Fibroblast of upper back skin (primary cell): ENCODE measurements around the gene DNAJB8.

Experiments
- DNase-seq: peaks from one replicate; pipeline ENCODE4 v3.0.0-alpha.2; 2013

DNAJB8 gene

DNA sequence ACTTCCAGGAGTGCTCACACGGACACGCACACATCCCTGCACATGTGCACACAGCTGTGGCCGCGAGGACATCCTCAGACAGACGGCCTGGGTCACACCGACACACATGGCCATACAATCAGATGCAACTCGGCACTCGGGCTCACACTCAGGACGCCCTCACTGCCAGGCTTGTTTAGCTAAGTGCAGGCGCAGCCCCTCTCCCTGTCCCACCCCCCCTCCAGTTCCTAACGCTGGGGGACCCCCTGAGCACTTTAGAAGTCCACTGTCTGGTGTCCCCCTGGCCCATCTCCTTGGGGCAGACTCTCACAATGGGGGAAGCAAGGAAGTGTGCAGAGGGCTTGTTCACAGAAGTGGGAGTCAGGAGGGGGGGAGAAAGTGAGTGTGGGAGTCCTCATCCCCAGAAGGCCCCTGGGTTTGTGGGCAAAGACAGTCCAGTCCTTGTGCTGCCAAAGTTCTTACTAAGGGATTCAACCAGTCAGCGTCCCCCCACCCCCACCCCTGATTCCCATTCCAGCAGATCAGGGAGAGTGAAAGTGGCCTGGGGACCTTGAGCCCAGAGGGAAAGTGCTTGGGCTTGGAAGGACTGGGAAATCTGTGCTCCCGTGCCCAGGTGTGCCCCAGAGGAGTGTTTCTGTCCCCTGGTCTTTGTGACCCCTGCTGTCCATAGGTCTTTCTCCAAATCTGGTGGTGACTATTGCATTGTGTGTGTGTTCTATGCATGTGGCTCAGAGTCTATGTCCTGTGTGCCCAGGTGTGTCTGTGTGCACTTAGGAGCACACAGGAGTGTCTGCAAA is 27.1 kb upstream of the DNAJB8 start:
- no peak for DNase-seq

DNA sequence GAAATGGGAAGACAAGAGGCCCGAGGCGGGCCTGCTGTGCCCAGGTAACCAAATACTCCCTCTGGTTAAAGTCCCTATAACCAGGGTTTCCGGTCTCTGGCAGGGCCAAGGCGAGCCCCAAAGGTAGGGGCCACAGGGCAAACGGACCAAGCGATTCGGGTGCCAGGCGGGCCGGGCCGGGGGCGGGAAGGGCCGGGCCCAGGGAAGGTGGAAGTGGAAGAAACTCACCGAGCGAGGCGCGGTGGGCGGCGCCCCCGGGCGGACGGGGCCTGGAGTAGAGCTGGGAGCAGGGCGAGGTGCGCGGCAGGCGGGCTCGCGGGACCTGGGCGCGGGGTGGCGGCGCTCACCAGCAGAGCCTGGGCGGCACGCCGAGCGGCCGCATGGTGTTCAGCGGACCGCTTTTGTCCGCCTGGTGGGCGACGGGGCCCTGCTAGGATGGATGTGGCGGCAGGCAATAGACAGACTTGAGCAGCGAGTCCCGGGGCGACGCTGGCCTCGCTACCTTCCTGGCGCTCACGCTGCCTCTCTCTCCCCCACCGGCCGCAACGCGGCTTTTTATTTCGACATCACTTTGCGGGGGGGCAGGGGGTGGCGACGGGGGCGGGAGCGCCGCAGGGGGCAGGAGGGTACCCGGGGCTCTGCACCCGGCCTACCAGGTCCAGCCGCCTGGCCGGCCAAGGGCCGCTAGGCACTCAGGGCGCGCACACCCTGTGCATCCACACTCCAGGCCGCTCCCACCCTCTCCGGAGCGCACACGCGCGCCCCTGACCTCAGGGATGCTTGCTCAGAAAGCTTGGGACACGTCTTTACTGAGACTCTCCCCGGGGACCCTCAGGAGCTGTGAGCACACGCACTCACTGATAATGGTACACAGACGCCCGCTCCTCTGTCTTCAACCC is 26.2 kb upstream of the DNAJB8 start, which contains the start of gene GATA2:
Gene GATA2, minus strand, starts transcription at position 531 of the 899 bp plus-strand sequence. CDS start 6,170 bp downstream, outside the sequence.
- DNase-seq = no peak

DNA sequence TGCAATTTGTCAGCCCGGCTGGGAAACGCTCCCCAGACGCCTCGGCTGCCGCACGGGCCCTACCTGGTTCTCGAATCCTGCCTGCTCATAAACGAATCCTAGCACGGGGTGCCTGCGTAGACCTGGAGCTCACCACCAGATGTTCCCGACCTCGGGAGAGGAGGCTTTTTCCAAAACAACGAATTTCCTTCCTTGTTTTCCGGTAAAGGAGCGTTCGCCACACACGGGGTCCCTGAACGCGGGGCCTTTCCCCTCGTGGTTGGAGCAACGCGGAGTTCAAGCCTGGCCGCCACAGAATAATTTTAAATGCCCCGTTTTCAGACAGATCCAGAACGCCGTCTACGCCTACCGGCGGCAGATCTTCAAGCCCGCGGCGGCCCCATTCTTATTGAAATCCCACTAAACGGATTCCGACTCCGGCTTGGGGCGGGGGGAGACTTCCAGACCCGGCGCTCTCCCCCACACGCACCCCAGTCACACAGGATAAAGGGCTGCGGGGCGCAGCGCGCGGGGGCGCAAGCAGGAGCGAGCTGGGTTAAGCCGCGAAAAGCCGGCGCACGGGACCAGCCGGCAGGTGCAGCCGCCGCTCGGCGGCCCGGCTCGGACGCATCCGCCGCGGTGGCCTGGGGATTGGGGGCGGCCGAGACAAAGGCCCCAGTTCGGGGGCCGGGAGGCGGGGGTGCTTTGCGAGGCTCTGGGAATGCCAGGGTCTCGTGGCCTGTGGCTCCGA is 25.4 kb upstream of the DNAJB8 start:
- DNase-seq = no peak

DNA sequence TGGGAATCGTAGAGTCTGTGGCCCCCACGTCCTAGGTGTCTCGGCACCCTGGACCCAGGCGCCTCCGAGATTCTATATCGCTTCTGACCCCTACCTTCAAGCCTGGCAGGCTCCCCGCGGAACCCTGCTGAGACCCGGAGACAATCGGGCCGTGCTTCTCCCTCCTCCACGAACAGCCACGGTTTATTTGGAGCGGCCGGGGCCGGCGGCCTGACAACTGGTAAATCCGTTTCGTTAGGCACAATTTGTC is 24.9 kb upstream of the DNAJB8 start:
- no peak for DNase-seq

DNA sequence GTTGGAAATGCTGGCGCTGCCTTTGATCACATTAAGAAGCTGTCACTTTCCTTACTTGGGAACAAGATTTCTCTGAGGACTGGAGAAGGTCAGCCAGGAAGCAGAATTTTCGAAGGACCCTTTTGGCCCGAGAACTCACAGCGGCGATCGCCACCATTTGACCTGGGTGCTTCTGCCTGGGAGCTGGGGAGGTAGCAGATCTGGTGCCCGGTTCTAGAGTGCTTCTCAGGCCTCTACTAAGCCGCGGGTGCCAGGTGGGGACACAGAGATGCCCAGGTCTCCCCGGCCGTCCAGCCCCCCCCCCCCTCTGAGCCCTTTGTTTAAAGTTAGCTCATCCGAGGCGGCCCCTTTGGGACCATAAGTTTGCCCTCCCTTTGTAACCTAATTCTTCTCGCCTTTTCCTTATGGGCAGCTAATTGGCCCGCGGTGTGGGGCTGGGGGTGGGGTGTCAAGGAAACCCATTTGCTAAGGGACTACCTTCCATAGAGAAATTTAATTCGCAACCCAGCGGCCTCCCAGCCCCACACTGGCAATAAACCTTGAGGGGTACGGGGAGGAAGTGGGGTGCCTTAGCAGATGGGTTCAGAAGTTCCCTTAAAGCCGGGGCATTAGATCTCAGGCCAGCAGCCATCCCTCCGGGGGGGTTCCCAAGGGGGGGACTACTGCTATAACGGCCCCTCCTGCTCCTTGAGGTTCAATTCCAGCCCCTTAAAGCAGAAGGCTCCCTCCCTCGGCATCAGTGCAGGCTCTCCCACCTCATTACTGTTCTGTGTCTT is 24.4 kb upstream of the DNAJB8 start:
- DNase-seq = no peak

DNA sequence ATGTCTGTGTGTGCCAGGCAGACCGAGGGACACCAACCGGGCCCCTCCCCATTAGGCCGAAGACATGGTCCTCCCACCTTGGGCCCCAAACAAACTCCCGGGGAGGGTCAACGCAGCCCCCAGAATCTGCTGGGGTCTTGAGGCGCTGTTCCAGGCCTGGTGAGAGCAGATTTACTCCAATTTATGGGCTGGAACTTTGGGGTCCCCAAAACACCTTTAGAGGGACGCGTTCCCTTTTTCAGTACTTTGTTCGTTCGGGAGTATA is 23.9 kb upstream of the DNAJB8 start:
- DNase-seq = no peak

DNA sequence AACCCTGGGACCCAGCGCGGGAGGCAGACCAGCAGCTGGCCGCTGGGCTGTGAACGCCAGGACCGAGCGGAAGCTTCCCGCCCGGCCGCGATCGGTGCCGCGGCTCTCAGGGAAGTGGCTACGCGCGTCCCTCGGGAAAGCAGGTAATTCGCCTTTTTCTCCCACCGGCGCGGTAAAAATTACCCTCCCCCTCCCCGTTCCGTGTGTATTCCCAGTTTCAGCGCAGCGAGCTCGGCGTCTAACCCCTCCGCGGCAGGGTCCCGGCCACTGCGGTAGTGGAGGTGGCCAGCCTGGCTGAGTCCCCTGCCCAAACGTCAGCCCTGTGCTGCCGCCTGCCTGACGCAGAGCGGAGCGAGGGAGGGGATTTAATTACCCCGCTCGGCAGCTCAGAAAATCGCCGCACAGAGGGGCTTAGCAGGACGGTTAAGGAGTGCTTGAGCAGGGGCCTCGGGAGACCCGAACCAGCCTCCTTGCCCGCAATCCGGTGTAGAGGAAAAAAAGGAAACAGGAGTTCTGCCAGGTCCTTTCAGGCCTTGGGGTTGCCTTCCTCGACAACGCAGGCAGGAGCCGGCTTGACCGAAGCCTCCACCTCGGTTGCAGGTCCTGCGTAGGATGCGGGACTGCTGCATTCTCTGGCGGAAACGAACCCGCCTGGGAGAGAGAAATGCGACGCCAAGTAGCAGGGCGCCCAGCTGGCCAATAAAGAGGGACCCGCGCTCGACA is 23.4 kb upstream of the DNAJB8 start:
- no peak for DNase-seq

DNA sequence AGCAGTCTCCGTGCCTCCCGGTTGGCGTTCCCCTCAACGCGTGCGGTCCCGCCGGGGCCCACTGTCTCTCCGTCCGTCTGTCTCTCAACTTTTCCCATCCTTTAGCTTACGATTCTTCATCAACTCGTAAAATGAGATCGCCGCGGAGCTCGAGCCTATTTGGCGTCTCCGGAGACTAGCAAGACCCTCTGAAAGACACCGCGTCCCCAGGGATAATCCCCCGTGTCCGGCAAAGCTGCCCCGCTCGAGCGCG is 22.9 kb upstream of the DNAJB8 start:
- no peak for DNase-seq

DNA sequence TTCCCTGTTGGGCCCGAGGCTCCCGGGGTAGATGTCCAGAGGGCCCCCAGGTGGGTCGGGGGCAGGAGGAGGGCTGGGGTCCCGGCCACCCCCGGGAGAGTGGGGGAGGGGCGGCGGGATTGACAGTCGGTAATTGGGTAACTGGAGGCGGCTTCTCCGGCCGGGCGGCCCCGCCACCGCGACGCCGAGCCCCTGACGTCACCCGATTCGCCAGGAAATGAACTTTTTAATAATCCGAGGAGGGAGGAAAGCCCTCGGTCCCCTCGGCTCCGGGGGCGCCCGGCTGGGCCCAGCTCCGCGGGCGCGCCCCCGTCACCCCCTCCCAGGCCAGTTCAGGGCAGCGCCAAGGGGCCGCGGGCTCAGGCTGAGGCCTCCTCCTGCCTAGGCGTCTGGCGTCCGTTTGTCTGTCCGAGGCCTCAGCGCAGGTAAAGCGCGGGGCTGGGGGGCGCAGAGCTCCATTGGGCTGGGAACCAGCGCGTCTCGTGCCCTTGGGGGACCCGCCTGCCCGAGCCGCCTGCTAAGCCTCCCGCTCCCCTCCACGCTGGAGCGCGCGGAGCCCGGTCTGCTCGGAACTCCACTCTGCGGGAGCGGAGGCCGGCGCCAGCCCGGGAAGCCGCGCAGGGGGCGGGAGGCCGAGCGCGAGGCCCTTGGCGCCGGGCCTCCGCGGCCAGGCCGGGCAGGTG is 22.4 kb upstream of the DNAJB8 start:
- no peak for DNase-seq

DNA sequence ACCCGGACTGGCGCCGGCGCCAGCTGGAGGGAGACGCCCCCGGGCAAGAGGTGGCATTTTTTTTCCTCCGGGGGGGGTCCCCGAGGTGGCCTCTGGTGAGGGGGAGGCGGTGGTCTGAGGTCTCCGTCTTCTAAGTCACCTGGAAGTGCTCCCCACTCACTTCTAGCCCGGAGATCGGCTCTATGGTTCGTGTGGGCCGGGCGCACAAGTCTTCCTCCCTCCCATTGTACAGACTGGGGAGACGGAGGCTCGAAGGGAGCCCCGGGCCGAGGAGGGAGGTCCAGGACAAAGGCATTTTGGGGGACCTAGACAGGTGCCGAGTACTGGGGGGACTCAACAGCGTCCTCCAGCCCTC is 21.9 kb upstream of the DNAJB8 start:
- DNase-seq = no peak

DNA sequence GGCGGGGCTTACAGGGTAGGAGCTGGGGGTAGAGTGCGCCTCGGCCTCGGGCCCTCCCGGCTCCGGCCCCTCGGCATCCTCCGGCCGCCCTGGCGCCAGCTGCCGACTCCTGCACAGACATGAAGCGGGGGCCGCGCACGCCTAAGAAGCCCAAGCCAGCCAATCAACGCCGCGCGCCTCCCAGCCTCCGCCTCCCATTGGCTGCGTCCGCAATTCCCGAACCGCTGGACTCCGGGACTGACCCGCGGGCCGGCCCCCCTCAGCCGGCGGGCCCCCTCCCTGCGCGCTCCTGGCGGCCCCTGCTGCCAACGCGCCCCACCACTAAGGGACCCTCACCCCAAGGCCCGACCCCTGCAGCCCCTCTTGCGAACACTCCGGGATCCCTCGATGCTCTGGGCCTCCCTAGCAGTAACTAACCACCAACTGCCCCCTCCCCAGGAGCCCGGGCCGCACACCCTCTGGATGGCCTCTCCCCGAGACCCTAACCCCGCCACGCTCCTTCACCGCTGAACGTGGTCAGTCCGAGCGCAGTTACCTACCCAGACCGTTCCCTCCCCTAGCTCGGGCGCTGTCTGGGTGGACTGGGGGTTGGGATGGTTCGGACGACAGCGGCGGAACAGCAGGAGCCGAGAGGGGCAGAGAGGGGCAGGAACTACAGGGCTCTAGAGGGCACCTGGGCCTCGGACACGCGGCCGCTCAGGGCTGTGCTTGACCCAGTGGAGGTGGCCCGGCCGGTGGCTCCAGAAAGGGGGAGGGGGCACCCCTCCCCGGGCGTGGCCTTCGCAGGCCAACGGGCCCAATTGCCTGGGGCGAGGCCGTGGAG is 21.3 kb upstream of the DNAJB8 start:
- peak; percentile 87 for DNase-seq

DNA sequence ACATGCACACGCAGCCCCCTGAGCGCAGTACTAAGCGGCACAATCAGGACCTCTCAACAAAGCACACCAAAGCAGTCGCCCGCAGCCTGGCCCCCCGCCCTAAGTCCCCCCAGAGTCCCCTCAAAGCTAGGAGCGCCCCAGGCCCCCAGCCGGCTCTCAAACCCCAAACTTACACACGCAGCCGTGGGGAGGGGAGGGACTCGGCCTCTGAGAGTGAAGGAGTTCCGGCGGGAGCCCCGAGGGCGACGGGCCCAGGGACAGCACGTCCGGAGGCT is 20.8 kb upstream of the DNAJB8 start:
- DNase-seq = no peak

DNA sequence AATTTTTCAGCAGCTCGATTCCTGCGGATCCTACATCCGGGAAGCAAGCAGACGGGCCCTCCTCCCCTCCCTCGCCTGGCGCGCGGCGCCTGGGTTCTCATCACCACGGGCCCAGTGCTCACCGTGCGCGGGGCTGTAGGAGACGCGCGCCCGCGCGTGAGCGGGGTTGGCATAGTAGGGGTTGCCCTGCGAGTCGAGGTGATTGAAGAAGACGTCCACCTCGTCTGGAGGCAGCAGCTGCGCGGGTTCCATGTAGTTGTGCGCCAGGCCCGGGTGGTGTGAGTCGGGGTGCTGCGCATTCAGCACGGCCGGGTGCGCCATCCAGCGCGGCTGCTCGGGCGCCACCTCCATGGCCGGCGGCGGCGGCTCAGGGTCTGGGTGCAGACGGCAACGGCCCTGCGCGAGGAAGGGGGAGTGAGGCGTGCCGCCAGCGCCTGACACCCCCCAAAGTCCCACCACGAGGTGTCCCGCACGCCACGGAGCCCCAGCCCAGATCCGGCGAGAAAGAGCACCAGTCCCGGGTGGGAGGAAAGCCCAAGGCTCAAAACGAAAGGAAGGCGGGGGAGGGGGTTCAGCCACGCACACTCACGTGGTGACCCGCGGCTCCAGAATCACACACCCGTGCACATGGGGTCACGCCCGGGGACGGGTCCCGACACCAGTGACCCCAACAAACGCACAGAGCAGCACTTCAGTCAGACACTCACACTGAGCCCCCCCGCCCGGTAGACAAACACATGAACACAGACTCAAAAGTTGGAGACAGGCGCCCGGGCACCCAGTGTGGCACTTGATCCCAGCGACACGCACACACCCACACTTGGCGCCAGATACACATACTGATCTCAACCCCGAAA is 20.2 kb upstream of the DNAJB8 start:
- no peak for DNase-seq

DNA sequence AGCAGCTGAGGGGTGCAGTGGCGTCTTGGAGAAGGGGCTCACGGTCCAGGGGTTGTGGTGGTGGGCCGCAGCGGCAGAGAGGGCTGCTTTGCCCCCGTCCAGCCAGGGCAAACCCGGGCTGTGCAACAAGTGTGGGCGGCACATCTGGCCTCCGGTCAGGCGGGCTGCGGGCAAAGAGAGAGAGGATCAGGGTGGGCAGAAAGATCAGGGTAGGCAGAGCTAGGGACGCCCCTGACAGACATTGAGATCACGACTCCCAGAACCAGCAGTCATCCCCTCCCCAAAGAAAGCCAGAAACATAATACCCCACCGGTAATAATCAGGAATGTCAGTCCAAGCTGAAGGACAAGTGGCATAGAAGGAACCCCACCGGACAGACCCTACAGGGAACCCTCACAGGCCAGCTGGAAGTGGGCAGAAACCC is 19.5 kb upstream of the DNAJB8 start:
- DNase-seq = no peak

DNA sequence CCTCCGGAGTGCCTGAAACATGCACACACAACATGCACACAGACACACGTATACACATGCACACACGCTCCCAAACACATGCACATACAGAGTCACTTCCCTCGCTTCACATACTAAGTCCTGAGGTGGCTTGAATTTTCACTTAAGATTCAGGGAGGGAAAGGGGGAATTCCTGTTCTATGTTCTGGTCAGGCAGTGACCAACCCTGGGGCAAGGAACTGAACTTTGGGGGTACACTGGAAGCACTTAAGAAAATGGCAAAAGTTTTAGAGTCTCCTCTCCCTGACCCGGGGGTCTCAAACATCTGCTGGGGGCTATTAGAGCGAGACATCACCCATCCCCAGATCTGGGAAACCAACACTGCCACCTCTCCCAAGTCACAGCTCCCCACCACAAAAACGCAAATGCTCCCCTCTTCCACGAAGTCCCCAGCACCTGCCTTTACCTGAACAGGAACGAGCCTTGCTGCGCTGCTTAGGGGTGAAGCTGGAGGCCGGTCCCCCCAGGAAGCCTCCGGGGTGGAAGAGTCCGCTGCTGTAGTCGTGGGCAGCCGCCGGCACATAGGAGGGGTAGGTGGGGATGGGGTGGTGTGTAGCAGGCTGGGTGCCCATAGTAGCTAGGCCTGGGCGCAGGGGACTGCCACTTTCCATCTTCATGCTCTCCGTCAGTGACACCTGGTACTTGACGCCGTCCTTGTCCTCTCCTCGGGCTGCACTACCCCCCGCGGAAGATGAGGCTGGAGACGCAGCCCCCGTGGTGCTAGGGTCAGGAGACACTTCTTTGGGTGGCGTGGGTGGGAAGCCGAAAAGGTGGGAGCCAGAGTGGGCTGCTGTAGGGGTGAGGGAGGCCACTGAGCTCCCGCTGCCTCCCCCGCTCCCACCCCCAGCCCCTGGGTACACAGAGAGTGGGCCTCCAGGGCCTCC is 18.9 kb upstream of the DNAJB8 start:
- DNase-seq = no peak

DNA sequence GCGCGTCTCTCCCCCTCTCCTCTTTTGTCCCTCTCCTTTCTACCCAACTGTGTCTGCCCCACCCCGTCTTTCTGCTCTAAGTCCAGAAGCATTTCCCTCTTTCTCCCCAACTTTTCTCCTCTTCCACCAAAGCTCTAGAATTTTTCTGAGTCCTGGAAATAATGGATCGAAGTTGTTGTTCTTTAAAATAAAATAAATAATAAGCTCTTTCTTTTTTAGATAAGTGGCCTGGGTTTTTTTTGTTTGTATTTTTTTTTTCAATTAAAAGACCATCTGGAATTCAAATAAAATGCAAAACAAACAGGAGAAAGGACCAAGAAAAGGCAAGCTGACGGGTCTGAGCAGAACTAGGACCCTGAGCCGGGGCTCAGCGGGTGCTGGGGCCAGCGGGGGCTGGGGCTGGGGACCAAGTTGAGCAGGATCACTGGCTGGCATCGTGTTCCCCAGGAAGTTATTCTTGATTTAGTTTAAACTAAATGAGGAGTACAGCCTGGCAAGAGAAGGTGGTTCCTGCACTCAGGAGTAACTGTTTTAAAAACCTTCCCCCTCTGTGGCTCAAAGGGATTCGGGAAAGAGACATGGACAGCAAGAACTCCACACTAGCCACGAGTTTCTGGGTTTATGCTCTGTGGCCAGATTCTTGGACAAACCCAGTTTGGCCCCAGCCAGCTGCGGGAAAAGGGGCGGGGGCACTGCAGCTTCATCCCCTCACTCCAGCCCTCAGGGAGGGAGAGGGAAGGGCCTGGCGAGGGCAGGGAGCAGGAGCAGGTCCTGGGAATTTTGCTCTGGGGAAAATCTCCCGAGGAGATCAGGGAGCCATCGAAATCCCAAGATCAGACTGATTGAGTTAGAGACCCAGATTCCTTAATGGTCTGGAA is 18.0 kb upstream of the DNAJB8 start:
- no peak for DNase-seq

DNA sequence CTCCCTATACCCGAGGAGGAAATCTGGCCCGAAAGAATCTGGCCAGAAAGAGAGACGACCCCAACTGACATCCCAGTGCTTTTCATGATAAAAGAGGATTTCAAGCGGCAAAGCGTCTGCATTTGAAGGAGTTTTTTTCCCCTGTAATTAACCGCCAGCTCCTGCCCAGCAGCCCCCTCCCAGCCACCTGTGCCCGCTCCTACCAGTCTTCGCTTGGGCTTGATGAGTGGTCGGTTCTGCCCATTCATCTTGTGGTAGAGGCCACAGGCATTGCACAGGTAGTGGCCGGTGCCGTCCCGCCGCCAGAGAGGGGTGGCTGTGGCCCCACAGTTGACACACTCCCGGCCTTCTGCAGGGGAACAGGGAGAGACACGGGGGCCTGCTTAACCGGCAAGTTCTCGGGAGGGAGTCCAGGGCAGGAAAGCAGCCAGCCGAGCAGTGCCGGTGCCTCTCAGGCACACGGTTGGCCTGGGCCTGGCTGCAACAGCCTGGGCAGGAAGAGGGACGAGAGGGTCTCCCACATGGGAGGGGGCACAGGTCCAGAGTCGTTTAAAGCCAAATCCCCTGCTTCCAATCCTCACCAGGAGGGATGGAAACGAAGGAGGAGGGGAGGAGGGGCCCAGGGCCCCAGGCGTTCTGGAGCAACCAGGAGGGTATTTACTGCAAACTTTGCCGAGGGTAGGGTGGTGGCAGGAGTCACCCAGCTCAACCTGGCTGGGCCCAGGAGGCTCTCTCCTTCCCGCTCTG is 17.1 kb upstream of the DNAJB8 start:
- no peak for DNase-seq
